KBM-7 (cell line): ENCODE data around the gene TSC22D2.

Experiments
- DNase-seq: peaks from one replicate; pipeline ENCODE4 v3.0.0-alpha.2; 2015
- in situ Hi-C: fragments of 300-500 bp; cut with MboI; formaldehyde crosslinking; loops from 2 replicates; pipeline ENCODE4 v1.14.3; 2020; ENCODE audit warnings: low sequenced_read_pairs, low pct_unique_long_range_greater_than_20kb, mixed read lengths

TSC22D2 gene

GRCh38 chr3:150439657-150440056 is 31.6 kb downstream of the TSC22D2 start:
- no peak for DNase-seq
- in situ Hi-C loops, result no loop called here

DNA sequence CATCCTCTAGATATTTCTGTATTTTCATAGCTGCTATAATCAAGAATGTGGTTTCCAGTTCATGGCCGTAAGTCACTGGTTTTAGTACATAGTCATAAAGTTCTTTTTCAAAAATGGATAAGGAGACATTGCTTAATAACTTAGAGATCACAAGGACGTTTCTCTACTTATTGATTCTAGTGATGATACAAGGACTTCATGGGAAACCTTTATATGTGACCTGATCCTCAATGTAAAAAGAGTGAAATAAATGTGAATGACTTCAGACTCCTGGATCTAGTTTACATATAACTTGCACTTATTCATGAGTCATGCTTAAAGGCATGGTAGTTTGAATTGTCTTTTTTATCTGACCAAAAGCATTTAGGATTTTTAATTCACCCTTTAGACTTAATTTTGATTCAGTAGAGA is 35.2 kb downstream of the TSC22D2 start:
- no peak for DNase-seq

DNA sequence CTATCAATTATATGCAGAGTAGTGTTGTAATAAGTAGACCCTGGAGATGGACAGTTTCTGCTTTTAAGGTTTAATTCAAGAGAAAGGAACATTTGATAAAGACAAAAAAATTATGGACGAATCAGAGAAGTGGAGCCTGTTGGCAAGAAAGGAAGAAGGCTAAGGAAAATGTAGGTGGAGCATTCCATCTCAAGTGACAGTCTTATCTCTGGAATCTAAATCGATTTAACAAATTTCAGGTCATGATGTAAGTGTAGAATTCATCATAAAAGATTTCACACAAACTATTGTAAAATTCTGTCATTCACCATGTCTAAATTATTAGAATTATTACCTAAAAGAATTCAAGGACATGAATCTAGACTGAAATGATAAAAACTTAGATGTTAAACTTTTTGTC is 36.3 kb downstream of the TSC22D2 start:
- in situ Hi-C loops, result no loop called here
- DNase-seq, result no peak

More for the DNA sequence above, 35.2 kb downstream of the TSC22D2 start:
- in situ Hi-C loops, result no loop called here

- in situ Hi-C loops, result no loop called here
- DNase-seq, result no peak
These were observed 38.4 kb downstream of the TSC22D2 start for GRCh38 chr3:150446470-150446977.

- no peak for DNase-seq
- in situ Hi-C loops, result no loop called here
These were observed 39.0 kb downstream of the TSC22D2 start for GRCh38 chr3:150447084-150447483.

DNA sequence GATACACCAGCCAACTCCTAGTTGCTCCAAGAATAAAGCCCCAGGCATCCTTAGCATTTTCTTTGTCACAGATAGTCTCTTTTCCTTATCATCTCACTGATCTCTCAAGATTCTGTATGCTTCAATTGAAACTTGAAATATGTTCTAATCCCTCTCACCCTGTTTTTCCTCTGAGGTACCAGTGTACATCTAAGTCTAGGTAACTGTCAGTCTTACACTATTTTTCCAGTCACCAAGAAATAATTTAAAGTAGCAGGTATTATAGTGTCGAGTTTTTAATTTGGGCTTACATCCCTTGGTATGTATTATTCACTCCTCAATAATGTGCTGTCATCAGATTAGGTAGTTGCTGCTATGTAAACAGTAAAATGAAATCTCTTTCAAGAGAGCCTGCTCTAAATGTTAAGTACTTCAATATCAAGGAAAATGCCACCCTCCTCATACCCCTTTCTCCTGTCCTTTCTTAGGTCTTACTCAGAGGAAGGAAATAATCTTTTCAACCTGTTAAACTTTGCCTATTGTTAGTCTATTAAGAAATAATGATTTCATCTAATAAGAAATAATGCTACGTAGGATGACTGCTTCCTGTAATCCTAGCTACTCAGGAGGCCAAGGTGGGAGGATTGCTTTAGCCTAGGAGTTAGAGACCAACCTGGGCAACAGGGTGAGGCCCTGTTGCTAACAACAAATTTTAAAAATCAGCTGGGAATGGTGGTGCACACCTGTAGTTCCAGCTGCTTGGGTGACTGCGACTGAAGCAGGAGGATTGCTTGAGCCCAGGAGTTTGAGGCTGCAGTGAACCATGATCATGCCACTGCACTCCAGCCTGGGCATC is 39.8 kb downstream of the TSC22D2 start:
- in situ Hi-C loops, result no loop called here
- no peak for DNase-seq

DNA sequence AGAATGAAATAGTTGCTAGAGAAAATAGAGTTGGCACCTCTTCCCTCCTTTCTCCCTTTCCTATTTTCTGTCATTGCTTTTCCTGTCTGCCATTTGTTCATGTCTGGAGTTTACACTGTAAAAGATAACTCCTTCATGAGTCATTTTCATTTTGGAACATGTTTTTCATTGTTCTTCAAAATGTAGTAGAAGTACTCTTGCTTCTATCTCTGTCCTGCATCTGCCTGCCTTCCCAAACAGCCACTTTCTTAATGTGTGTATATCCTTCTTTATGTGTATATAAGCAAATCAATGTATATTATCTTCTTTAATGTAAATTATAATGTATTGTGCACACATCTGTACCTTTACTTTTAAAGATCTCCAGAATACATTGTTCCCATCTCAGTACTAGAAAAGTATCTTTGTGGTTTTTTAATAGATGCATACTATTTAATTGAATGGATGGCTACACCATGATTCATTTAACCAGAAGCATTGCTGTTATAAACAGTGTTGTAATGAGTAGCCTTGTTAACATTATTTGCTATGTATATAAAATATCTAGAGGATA is 41.1 kb downstream of the TSC22D2 start:
- DNase-seq, result peak; percentile 28
- in situ Hi-C loops, result no loop called here

GRCh38 chr3:150450916-150451315 is 42.8 kb downstream of the TSC22D2 start:
- no peak for DNase-seq
- in situ Hi-C loops, result no loop called here

DNA sequence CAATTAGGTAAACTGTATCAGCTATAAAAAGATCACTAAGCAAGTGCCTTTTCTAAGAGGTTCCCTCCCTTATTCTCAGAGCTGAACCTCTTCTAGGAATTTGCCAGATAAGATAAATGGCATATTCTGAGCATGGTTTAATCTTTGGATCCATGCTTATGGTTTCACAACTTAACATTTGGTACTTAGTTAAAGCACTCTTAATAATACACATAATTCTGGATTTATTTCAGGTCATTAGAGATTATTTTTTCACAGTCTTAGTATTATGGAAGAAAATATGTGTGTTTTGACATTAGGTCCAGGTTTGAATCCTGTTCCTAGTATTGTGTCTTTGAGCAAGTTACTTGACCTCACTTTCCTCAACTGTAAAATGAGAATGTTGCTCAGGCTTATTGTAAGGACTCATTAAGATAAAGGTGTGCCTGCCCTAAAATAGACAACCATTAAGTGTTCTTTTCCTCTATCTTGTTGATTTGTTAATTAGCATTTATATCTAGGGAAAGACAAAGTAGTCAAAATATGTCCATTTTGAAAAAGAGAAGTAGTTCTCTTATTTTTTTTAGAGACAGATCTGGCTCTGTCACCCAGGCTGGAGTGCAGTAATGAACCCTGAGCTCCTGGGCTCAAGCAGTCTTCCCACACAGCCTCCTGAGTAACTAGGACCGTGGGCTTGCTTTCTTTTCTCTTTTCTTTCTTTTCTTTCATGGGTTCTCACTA is 43.4 kb downstream of the TSC22D2 start:
- DNase-seq, result peak; percentile 61
- in situ Hi-C loops, result no loop called here

DNA sequence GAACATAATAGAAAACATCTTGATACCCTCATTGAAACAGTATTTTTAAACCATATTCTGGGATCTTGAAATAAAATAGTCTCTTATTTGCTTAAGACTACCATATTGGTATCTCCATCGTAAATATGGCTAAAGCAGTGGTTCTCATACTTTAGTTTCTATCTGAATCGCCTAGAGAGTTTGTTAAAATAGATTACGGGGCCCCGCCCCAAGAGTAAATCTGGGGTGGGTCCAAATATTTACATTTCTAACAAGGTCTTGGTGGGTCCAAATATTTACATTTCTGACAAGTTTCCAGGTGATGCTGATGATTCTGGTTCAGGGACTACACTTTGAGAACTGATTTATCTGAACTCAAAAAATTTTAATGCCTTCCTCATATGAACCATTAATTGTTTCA is 45.3 kb downstream of the TSC22D2 start:
- in situ Hi-C loops, result no loop called here
- no peak for DNase-seq

DNA sequence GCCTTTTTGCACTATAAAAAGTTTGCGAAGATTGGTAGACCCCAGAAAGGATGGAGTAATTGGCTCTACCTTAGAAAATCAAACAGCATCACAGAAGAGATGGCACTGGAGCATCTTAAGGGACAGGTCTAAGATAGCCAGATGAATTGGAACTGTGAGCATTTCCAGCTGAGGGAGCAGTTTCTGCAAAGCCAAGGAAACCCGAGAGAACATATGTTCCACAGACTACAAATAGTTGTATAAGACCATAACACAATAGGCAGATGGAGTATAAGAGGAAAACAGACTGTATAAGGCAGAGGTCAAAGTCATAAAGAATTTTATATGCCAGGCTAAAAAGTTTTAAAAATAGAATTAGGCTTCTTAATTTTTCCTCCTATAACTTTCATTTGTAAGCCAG is 46.0 kb downstream of the TSC22D2 start:
- in situ Hi-C loops, result no loop called here

GRCh38 chr3:150454622-150455021 is 46.5 kb downstream of the TSC22D2 start:
- in situ Hi-C loops, result no loop called here
- DNase-seq, result no peak

More for the DNA sequence above, 46.0 kb downstream of the TSC22D2 start:
- DNase-seq, result no peak

GRCh38 chr3:150455341-150455740 is 47.2 kb downstream of the TSC22D2 start:
- DNase-seq, result no peak
- in situ Hi-C loops, result no loop called here

DNA sequence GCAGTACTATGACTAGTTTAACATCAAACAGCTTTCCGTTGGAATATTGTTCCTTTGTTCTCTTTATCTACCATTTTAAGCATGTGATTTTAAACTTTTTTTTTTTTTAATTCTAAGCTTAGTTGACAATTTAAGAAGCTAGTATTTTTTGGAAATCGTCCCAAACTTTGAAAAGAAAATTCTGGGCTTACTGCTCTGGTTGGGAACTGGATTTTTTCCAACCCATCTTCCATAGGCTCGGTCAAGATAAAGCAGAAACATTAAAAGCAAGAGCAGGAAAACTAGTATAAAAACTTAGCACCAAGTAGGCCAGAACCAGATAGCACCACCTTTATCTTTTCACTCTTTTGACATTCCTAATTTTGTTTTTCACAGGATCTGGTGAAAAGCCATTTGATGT is 49.9 kb downstream of the TSC22D2 start:
- in situ Hi-C loops, result no loop called here
- no peak for DNase-seq

DNA sequence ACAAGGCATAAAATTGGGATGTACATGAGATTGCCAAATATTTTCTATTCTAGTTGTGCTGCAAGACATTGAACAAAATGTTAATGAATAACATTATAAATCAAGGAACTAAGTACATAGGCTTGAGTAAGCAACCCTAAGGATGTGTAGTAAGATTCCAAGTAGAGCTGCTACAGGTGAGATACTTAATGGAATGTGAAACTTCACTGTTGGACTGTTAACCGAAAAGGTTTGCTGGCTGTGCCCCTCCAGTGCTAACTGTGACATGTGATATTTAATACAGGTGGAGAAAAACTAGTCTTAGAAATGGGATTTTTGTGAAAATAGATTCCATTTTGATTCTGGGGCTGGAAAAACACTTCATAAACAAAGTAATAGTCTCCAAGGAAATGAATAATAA is 52.4 kb downstream of the TSC22D2 start:
- DNase-seq, result no peak
- in situ Hi-C loops, result no loop called here

- no peak for DNase-seq
- in situ Hi-C loops, result no loop called here
These were observed 53.3 kb downstream of the TSC22D2 start for GRCh38 chr3:150461399-150461798.

DNA sequence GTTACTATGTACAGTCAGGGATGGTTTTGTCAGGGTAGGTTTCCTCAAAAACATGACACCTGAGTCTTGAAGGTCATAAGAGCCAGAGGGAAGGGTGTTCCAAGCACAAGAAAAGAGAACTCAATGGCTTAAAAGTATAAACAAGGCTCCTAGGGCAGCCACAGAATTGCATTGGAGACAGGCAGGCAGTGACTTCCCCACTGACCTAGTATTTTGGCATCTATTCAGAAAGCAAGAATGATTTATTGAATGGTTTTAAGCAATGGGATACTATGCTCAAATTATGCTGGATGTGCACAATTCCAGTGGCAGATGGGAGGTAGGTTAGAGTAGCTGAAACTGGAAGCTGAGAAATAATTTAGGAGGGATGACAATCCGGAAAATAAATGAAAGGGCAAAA is 54.0 kb downstream of the TSC22D2 start:
- in situ Hi-C loops, result no loop called here
- DNase-seq, result no peak

- in situ Hi-C loops, result no loop called here
- DNase-seq, result no peak
These were observed 56.6 kb downstream of the TSC22D2 start for GRCh38 chr3:150464684-150465083.

DNA sequence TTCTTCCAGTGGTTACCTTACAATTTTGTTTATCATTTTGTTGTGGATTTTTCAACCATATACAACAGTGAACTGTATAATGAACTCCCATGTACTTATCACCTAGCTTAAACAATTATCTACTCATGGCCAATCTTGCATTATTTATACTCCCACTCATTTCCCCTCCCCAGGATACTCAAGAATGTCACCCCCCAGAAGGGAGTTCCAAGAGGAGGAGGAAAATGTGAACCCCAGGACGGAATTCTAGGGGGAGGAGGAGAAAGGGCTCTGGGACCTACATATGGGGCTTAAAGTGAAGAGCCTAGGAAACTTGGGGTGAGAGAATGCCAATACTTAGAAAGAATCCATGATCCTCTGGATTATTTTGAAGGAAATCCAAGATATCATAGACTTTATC is 59.3 kb downstream of the TSC22D2 start:
- in situ Hi-C loops, result no loop called here
- DNase-seq, result no peak
